Measurements from ENCODE around the gene FOLR2.

FOLR2 gene

DNA sequence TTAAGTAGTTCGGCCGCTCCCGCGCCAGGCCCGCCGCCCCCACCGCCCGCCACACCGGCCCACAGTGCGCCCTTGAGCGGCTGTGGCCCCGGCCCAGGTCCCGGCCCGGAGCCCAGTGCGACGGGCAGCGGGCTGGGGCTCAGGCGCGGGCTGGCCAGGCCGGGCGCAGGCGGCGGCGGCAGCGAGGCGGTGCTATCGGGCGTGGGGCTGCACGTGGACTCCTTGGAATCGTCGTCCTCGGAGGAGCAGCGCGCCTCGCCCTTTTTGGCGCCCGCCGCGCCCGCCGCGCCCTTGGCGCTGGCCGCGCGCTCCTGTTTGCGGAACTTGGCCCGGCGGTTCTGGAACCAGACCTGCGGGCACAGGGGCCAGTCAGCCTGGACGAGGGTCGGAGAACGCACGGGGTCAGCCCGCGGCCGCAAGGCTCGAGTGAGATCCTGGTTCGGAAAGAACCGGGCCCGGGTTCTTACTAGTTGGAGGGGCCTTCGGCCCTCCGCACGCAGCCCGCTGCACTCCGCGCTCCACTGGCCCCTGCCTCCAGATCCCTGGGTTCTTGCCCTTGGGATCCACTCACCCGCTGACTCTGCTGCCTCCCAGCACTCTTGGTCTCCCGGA, 23.4 kb downstream of the FOLR2 start:
- no peak overlapping the region for H3K4me3 ChIP-seq (ENCODE audit: low read depth, low read length)
- TF ChIP-seq, protein P1, sequence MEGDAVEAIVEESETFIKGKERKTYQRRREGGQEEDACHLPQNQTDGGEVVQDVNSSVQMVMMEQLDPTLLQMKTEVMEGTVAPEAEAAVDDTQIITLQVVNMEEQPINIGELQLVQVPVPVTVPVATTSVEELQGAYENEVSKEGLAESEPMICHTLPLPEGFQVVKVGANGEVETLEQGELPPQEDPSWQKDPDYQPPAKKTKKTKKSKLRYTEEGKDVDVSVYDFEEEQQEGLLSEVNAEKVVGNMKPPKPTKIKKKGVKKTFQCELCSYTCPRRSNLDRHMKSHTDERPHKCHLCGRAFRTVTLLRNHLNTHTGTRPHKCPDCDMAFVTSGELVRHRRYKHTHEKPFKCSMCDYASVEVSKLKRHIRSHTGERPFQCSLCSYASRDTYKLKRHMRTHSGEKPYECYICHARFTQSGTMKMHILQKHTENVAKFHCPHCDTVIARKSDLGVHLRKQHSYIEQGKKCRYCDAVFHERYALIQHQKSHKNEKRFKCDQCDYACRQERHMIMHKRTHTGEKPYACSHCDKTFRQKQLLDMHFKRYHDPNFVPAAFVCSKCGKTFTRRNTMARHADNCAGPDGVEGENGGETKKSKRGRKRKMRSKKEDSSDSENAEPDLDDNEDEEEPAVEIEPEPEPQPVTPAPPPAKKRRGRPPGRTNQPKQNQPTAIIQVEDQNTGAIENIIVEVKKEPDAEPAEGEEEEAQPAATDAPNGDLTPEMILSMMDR (IDR thresholded peaks at IDR 0.05; ENCODE audit: low read depth, low read length, missing control alignments) = no peak
- DNase-seq (ENCODE audit: low read depth) = no peak

DNA sequence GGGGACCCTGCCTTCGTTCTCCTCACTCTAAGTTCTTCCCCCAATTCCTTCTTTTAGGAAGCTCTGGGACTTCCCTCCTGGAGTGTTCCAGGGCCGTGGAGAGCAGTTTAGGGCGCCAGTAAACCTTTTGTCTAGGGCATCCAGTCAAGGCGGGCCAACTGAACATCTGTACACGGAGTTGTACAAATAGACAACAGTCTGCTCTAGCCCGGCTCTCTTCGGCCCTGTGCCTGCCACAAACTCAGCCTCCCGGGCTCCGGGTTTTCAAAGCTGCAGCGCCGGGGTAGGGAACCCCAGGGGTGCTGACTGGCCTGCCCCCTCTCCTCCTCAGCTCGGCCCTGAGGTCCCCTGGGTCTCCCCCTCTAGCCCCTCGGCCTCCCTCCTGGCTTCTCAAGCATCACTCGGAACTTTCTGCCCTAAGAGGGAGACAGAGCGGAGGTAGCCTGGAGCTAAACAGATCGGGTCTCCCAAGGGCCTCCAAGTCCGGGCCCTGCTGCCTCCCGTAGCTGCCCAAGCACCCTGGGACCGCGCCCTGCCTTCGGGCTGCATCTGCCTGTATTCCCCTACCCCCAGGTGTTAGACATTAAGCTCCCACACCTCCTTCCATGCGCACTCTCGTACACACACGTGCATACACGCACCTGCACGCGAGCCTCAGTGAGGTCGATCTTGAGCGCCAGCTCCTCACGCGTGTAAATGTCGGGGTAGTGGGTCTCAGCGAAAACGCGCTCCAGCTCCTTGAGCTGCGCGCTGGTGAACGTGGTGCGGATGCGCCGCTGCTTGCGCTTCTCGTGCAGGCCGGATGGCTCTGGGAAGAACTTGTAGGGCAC, 24.1 kb downstream of the FOLR2 start:
- TF ChIP-seq, protein P1 (IDR thresholded peaks at IDR 0.05; ENCODE audit: low read depth, low read length, missing control alignments) = no peak
- DNase-seq (ENCODE audit: low read depth) = no peak
- no peak overlapping the region for H3K4me3 ChIP-seq (ENCODE audit: low read depth, low read length)

DNA sequence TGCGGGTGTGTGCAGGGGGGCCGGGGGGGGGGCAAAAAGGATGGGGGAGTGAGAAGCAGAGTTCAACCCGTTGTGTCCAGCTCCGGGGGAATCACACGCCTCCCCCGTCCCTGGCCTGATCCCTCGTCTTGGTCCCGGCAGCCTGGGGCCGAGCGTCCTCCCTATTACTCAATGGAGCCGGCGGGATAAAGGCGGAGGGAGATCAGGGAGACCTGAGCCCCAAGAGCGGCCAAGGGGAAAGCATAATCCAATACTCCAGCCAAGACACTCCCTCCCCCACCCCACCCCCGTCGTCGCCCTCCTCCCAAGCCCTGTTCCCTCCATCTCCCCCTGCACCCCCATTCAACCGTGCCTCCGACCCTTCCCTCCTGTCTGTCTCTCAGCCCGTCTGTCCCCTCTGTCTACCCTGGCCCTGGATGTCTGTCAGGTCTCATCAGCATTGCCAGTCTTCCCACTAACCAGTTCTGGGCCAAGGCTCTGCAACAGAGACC, 24.7 kb downstream of the FOLR2 start:
- no peak for DNase-seq (ENCODE audit: low read depth)
- H3K4me3 ChIP-seq (ENCODE audit: low read depth, low read length) = no peak overlapping the region
- TF ChIP-seq, protein P1 (IDR thresholded peaks at IDR 0.05; ENCODE audit: low read depth, low read length, missing control alignments) = no peak

DNA sequence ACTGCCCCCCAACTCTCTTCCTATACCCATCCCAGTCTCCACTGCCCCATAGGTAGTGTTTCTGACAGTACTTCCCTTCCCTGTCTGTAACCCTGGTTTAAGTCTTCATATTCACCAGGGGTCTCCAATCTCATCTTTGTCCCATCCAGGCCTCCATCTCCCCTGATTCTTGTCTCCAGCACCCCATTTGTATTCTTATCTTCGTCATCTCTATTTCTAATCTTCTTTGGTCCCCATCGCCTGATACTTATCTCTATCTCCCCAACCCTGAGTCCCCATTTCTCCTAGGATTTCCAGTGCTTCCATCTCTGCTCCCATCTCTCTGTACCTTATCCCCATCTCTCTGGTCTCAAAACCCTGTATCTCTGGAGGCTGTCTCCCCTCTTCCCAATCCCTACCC, 25.5 kb downstream of the FOLR2 start:
- no peak overlapping the region for H3K4me3 ChIP-seq (ENCODE audit: low read depth, low read length)
- DNase-seq (ENCODE audit: low read depth) = no peak
- TF ChIP-seq, protein P1 (IDR thresholded peaks at IDR 0.05; ENCODE audit: low read depth, low read length, missing control alignments) = no peak

DNA sequence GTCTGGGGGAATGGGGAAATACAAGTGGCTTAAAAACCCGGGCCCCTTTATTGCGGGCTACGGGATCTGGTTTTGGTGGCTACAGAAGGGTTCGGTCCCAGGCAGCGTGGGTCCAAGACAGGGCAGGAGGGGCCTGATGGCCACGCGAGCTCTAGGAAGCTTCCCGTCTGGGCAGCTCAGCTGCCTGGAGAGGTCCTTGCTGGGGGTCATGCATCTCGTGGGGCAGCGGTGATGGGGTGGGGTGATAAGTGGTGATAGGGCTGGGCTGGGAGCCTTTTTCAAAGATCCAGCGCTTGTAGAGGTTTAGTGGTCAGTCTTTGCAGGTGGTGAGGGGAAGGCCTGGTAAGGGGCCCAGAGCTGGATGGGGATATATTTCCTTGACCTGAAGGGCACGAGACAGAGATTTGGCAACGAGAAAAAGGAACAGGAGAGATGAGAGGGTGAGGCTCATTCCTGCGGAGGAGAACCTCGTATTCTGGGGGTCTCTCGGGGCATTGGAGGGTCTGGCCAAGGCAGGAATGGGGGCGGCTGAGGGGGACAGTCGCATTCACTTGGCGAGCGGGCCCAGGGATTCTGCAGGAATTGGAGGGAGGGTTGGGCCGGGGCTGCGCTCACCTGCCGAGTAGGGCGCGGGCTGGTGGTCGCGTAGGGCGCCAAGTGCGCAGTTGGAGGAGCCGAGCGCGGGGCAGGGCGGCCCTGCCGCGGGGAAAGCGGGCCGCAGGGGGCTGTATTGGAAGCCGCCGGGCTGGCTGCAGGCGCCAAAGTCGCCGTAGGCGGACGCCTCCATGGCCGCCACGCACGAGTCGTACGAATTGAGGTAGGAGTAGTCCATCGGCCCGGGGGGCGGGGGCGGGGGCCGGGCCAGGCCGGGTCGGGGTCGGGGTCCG, 26.8 kb downstream of the FOLR2 start:
- TF ChIP-seq, protein P1 (IDR thresholded peaks at IDR 0.05; ENCODE audit: low read depth, low read length, missing control alignments) = no peak
- DNase-seq (ENCODE audit: low read depth) = no peak

DNA sequence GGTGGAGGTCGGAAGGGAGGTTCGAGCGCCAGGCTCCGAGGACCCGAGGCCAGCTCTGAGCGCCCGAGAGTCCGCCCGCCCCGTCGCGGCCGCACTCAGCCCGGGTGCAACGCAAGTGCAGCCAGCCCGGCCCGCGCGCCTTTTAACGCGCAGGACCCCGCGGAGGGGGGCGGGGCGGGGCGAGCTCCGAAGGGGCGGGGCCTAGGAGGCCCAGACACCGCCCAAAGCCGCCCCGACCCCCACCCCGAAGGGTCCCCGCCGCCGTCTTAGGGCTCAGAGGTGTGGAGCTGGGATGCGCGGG, 27.4 kb downstream of the FOLR2 start, which contains the start of gene PHOX2A:
TSS of gene PHOX2A (minus strand) at position 117 of the 301 bp plus-strand sequence. CDS start 172 bp downstream, outside the sequence.
- TF ChIP-seq, protein P1 (IDR thresholded peaks at IDR 0.05; ENCODE audit: low read depth, low read length, missing control alignments) = no peak
- no peak within 1 kb of the TSS for H3K4me3 ChIP-seq (ENCODE audit: low read depth, low read length)
- no peak for DNase-seq (ENCODE audit: low read depth)

More for the DNA sequence above, 26.8 kb downstream of the FOLR2 start:
- H3K4me3 ChIP-seq (ENCODE audit: low read depth, low read length) = no peak overlapping the region
